ENCODE data around the gene CTSC.
"Not testable (repeated sequence)": the region's sequence is repeated elsewhere in the genome, so short reads cannot be mapped to it uniquely, and the experiment has no call there.

CTSC gene

DNA sequence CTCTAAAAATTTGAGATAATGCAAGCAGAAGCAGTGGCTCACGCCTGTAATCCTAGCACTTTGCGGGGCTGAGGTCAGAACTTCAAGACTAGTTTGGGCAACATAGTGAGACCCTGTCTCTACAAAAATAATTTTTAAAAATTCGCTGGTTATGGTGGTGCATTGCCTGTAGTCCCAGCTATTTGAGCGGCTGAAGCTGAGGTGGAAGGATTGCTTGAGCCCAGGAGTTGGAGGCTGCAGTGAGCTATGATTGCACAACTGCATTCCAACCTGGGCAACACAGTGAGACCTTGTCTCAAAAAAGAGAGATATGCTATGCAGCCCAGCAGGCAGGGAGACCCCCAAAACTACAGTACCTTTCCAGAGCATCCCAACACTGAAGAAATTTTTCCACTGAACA, 2.3 kb downstream of the CTSC start:
- H3K9me3 Mint-ChIP-seq: no peaks in the 10 kb centered on the region
- peaks cover 55% of the 10 kb centered on the region for H3K4me1 Mint-ChIP-seq
- no peak for DNase-seq (ENCODE audit: low spot score in 2 of 2)
- H3K4me3 Mint-ChIP-seq: peak overlapping the region; percentile 100
- H3K27ac Mint-ChIP-seq: peak overlapping the region; percentile 98
- H3K36me3 Mint-ChIP-seq: peaks cover 82% of the 10 kb centered on the region
- ATAC-seq: no peak

DNA sequence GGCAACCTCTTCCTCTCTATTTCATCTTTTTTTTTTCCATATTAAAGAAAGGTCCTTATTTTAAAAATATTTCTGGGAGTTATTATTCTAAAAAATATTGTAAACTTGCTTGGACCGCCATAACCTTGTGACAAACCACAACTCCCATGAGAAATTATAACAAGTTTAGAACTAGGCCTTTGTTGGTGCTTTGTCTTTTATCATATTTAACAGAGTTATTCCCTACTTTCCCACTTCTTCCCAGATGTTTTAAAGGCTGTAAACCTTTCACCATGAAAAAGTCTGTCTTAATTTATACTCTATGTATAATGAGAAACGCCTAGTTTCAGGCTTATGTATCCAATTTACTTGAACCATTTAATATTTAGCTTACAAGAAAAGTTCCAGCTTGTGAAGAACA, 3.7 kb downstream of the CTSC start:
- H3K9me3 Mint-ChIP-seq: no peaks in the 10 kb centered on the region
- no peak for ATAC-seq
- DNase-seq (ENCODE audit: low spot score in 2 of 2): no peak
- peaks cover 55% of the 10 kb centered on the region for H3K4me1 Mint-ChIP-seq
- H3K4me3 Mint-ChIP-seq: peak overlapping the region; percentile 100
- H3K36me3 Mint-ChIP-seq: peaks cover 96% of the 10 kb centered on the region
- peak overlapping the region; percentile 98 for H3K27ac Mint-ChIP-seq

DNA sequence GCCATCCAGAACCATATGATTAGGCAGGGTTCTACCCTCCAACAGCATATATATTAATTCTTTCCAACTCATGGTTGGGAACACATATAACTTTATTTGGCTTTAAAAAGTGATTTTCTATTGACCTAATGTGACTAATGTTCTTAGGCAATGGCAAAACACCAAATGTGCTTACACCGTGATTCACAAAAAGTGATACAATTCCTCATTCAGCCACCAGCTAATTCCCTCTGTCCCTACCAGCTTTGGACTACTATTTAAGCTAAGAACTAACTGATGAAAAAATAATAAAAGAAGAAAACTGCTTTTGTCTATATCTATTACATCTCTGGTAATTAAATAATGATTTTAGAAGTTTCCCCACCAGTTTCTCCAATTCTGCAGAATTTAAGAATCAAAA, 4.7 kb downstream of the CTSC start:
- ATAC-seq (no peak), DNase-seq (ENCODE audit: low spot score in 2 of 2) (no peak)
- H3K9me3 Mint-ChIP-seq: no peaks in the 10 kb centered on the region
- H3K4me3 Mint-ChIP-seq: peak overlapping the region; percentile 17
- peaks cover 100% of the 10 kb centered on the region for H3K36me3 Mint-ChIP-seq
- H3K4me1 Mint-ChIP-seq: peaks cover 48% of the 10 kb centered on the region
- no peak overlapping the region for H3K27ac Mint-ChIP-seq

DNA sequence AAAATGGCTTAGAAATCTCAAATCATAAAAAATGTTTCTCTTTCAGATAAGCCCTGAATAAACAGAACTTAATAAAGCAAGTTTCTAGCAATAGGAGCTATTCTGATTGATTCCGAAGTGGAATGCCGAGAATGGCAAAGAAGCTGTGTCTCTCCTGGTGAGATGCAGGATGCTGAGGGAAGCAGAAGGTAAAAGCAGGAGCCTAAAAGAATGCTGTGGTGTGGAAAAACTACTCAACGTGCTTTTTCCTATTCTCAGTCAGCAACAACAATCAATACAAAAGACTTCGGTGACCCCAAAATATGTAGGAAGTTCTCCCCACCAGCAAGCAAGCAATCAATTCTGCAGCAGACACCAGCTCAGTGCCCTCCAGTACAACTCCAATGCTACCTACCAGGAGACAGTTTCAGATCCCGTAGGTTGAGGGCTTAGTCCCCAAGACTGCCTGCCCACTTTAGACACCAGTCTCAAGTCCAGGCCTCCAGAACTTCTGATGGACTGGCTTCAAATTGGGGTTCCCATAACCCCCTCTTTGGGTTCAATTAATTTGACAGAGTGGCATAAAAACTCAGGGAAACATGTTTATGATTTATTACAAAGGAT, 6.6 kb downstream of the CTSC start:
- DNase-seq (ENCODE audit: low spot score in 2 of 2) (no peak), ATAC-seq (no peak)
- peak overlapping the region; percentile 7 for H3K27ac Mint-ChIP-seq
- H3K36me3 Mint-ChIP-seq: peaks cover 100% of the 10 kb centered on the region
- peaks cover 52% of the 10 kb centered on the region for H3K4me1 Mint-ChIP-seq
- no peaks in the 10 kb centered on the region for H3K9me3 Mint-ChIP-seq
- H3K4me3 Mint-ChIP-seq: peak overlapping the region; percentile 7

DNA sequence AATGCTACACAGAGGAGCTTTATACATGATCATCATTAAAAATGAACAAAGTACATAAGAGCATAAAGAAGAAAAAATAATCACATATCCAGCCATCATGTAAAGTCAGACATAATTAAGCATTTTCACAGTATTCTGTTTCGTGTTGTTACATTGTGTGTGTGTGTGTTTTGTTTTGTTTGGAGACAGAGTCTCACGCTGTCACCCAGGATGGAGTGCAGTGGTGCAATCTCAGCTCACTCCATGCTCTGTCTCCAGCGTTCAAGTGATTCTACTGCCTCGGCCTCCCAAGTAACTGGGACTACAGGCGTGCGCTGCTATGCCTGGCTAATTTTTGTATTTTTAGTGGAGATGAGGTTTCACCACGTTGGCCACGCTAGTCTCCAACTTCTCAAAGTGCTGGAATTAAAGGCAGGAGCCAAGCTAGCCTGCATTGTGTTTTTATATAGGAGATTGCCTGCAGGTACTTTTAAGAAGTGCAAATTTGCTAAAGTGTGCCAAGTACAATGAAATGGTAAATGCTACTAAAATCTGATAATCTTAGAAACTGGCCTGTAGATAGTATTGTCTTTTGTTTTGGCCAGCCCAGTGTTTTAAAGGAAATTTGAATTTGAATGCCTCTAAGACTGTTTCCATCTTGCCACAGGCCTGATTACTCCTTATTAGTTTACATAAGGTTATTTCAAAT, 7.8 kb downstream of the CTSC start:
- DNase-seq (ENCODE audit: low spot score in 2 of 2) (no peak), ATAC-seq (no peak)
- peaks cover 100% of the 10 kb centered on the region for H3K36me3 Mint-ChIP-seq
- peak overlapping the region; percentile 68 for H3K27ac Mint-ChIP-seq
- H3K9me3 Mint-ChIP-seq: no peaks in the 10 kb centered on the region
- H3K4me1 Mint-ChIP-seq: peaks cover 55% of the 10 kb centered on the region
- no peak overlapping the region for H3K4me3 Mint-ChIP-seq

DNA sequence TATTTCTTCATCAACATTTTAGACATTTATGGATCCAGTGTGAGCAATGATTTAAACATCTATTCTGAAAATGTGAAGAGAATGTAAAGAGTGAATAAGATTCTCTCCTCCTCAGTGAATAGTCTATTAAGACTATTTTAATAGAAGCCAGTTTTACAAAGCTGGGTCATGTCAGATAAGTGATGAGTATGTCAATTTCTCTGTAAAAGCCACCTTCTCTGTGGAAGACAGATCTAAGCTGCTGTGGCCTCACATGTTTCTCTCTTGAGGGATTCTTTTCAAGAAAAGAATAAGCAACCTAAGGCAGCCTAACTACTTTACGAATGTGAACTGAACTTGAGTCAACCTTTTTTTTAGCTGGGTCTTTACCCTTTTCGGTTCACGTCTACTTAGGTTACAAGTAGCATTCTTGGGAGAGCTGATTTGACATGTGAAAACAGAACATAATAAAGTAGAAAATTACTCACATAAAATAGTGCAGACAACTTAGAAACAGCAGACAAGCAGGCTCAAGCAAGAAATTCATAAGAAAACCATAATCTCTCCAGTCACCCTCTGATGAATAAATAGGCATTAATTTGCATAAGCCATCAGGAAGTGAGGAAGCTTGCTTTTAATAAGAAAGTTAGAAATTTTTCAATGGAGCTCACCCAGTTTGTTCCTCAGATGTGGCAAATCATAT, 9.9 kb downstream of the CTSC start:
- Mint-ChIP-seq H3K4me3 (no peak overlapping the region), H3K27ac (peak overlapping the region; percentile 58), H3K9me3 (no peaks in the 10 kb centered on the region), H3K36me3 (peaks cover 100% of the 10 kb centered on the region), H3K4me1 (peaks cover 70% of the 10 kb centered on the region)
- no peak for DNase-seq (ENCODE audit: low spot score in 2 of 2)
- ATAC-seq: peak; percentile 67

DNA sequence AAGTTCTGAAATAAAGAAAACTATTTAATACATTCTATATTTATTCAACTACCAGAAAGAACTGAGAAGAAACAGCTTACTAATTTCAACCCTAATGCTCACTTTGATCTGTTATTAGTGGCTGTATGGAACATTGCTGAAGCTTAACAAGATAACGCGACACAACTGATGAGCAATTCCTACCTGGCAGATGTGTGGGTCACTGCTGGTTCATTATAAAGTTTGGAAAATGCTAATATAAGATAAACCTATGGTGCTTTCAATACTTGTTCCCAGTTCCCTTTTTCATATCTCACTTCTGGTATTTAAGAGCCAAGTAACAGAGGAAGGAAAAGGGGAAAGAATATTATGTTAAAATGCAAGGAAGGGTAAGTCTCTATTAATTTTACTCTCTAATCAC, 10.5 kb downstream of the CTSC start:
- Mint-ChIP-seq H3K36me3 (peaks cover 100% of the 10 kb centered on the region), H3K9me3 (no peaks in the 10 kb centered on the region), H3K27ac (peak overlapping the region; percentile 58), H3K4me1 (peaks cover 75% of the 10 kb centered on the region), H3K4me3 (no peak overlapping the region)
- no peak for DNase-seq (ENCODE audit: low spot score in 2 of 2)
- ATAC-seq: peak; percentile 58

DNA sequence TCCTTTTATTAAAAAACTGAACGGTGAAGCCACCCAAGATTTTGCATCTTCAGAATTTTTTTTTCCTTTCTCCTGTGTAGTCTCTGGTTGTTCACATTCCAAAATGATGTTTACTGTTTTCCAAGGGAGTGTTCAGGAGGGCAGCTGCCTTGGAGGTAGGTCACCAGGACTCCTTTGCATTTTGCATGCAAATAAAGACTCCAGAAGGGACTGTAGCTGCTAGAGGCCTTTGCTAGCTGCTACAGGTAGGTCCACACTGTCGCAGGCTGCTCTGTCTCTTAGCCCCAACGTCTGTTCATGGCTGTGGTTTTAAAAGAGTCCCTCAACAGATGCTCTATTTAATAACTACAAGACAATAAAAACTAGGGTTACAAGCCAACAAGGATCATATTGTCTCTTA, 11.4 kb downstream of the CTSC start:
- Mint-ChIP-seq H3K27ac (peak overlapping the region; percentile 58), H3K4me1 (peaks cover 75% of the 10 kb centered on the region), H3K4me3 (no peak overlapping the region), H3K9me3 (no peaks in the 10 kb centered on the region), H3K36me3 (peaks cover 100% of the 10 kb centered on the region)
- ATAC-seq: no peak
- no peak for DNase-seq (ENCODE audit: low spot score in 2 of 2)

DNA sequence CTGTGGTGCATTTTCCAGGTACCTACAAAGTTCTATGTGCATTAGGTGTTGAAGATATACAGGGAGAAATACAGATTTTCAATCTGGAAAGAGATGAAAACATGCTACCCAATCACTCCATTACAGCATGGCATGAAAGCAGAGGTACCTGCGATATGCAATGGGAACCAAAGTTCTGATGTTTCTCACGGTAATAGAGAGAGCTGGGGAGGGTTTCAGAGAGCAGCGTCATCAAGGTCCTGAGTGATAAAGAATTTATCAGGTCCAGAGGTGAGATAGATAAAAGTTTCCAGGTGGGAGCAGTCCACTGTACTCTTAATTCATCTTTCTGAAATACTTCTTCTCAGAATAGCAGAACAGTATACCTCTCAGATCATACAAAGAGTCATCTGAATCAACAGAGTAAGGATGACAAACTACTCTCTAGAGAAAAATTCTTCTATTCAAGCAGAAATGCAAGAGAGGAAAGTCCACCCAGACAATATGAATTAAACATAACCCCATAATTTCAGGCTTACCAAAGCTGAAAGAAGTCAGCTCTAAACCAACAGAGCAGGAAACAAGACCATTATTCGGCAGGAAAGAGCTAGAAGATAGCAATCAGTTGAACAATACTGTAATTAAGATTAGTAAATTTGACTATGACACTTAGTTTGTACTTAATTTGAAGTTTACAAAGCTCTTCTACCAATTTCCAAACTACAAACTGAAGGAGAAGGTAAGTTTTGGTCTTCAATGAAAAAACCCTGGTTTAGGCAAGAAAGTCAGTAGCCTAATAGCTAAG, 12.8 kb downstream of the CTSC start:
- no peak for DNase-seq (ENCODE audit: low spot score in 2 of 2)
- Mint-ChIP-seq H3K4me3 (peak overlapping the region; percentile 41), H3K27ac (peak overlapping the region; percentile 58)

DNA sequence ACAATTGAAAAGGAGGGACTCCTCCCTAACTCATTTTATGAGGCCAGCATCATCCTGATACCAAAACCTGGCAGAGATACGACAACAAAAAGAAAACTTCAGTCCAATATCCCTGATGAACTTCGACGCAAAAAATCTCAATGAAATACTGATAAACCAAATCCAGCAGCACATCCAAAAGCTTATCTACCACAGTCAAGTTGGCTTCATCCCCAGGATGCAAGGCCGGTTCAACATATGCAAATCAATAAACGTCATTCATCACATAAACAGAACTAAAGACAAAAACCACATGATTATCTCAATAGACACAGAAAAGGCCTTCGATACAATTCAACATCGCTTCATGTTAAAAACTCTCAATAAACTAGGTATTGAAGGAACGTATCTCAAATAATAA, 14.7 kb downstream of the CTSC start:
- H3K36me3 Mint-ChIP-seq: peaks cover 83% of the 10 kb centered on the region
- H3K27ac Mint-ChIP-seq: peak overlapping the region; percentile 73

More for the DNA sequence above, 12.8 kb downstream of the CTSC start:
- Mint-ChIP-seq H3K9me3 (no peaks in the 10 kb centered on the region), H3K36me3 (peaks cover 94% of the 10 kb centered on the region), H3K4me1 (peaks cover 77% of the 10 kb centered on the region)
- peak; percentile 46 for ATAC-seq

DNA sequence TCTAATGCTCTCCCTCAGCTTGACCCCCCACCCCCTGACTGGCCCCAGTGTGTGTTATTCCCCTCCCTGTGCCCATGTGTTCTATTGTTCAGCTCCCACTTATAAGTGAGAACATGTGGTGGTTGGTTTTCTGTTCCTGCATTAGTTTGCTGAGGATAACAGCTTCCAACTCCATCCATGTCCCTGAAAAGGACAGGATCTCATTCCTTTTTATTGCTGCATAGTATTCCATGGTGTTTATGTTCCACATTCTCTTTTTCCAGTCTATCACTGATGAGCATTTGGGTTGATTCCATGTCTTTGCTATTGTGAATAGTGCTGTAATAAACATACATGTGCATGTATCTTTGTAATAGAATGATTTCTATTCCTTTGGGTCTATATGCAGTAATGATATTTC, 16.1 kb downstream of the CTSC start:
- H3K4me3 Mint-ChIP-seq; ATAC-seq; H3K27ac Mint-ChIP-seq; H3K9me3 Mint-ChIP-seq; DNase-seq (ENCODE audit: low spot score in 2 of 2): not testable (repeated sequence)
- H3K36me3 Mint-ChIP-seq: peaks cover 81% of the 10 kb centered on the region
- H3K4me1 Mint-ChIP-seq: peaks cover 60% of the 10 kb centered on the region

More for the DNA sequence above, 14.7 kb downstream of the CTSC start:
- DNase-seq (ENCODE audit: low spot score in 2 of 2); ATAC-seq; H3K9me3 Mint-ChIP-seq; H3K4me3 Mint-ChIP-seq: not testable (repeated sequence)
- H3K4me1 Mint-ChIP-seq: peaks cover 65% of the 10 kb centered on the region

DNA sequence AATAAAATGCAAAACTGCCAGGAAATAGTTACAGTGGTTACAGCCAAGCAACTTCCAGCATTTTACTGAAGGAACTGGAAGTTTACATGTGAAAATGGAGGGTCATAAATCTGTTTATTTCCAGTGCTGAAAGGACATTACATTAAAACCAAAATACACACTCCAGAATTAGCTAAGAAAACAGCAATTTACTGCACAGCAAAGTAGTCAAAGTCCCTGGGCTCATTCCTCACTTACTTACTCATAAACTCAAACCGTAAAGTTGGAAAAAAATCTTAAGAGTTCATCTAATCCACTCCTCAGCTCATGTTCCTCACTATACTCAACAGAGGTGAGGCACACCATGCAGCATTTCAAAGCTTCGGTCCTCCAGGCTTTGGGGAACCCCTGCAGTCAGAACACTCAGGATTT, 17.4 kb downstream of the CTSC start:
- ATAC-seq (no peak), DNase-seq (ENCODE audit: low spot score in 2 of 2) (no peak)
- Mint-ChIP-seq H3K4me1 (peaks cover 58% of the 10 kb centered on the region), H3K27ac (peak overlapping the region; percentile 11), H3K36me3 (peaks cover 80% of the 10 kb centered on the region), H3K4me3 (no peak overlapping the region), H3K9me3 (no peaks in the 10 kb centered on the region)

DNA sequence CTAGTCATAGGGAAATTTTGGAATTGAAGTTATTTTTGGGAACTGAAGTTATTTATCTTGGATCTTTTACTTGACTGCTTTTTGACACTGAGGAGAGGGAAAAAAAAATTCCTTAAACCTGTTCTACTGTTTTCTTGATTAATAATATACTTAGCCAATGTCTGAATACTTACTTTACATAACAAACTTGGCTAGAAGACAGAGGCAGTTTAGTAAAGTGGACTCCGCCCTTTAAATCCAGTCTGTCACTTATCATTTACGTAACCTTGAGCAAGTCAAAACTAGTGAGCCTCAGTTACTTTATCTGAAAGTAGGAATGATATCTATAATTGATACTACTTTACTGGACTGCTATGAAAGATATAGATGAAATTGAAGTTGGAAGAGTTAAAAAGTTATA, 19.5 kb downstream of the CTSC start:
- Mint-ChIP-seq H3K4me1 (peaks cover 53% of the 10 kb centered on the region), H3K36me3 (peaks cover 75% of the 10 kb centered on the region), H3K4me3 (no peak overlapping the region), H3K9me3 (no peaks in the 10 kb centered on the region), H3K27ac (no peak overlapping the region)
- ATAC-seq (no peak), DNase-seq (ENCODE audit: low spot score in 2 of 2) (no peak)

DNA sequence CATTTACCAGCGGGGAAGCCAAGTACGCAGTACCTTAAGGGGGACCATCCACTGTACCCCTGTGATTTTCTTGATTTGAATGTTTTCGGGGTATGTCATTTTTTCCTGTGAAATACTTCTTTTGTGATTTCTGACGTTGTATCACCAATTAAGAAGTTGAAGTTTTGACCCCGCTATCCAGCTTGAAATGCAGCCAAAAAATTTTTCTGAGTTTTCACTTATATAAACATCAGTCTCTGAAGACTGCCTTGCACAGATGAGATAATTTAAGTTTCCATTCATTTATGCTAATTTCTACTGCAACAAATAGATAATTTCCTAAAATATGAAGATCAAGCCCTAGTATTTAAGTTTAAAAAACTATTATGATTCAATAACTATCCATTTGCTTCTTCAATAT, 20.0 kb downstream of the CTSC start:
- H3K9me3 Mint-ChIP-seq: no peaks in the 10 kb centered on the region
- H3K27ac Mint-ChIP-seq: no peak overlapping the region
- DNase-seq (ENCODE audit: low spot score in 2 of 2): no peak
- no peak overlapping the region for H3K4me3 Mint-ChIP-seq
- ATAC-seq: no peak
- peaks cover 53% of the 10 kb centered on the region for H3K4me1 Mint-ChIP-seq
- peaks cover 75% of the 10 kb centered on the region for H3K36me3 Mint-ChIP-seq

DNA sequence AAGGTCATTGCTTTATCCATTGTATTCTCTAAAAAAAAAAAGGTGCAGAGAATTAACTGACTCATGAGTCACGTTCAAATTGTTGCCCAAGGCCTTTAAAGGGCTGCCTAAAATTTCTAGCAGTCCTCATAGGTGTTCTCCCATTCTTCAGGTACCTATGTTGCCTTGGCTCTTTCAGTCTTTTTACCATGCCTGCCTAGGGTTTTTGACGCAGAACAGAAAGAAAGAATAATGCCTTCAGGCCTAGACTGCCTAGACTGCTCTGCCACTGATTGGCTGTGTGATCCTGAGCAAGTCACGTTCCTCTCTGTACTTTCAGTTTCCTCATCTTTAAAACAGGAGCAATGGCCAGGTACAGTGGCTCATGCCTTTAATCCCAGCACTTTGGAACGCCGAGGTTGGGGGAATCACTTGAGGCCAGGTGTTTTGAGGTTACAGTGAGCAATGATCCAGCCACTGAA, 21.5 kb downstream of the CTSC start:
- Mint-ChIP-seq H3K36me3 (peaks cover 74% of the 10 kb centered on the region), H3K4me1 (peaks cover 49% of the 10 kb centered on the region), H3K27ac (no peak overlapping the region), H3K4me3 (no peak overlapping the region), H3K9me3 (no peaks in the 10 kb centered on the region)
- DNase-seq (ENCODE audit: low spot score in 2 of 2) (no peak), ATAC-seq (no peak)

All from stimulated activated effector memory CD8-positive, alpha-beta T cell treated with anti-CD3 and anti-CD28 coated beads, Interleukin-12 subunit alpha, Interleukin-12 subunit beta, amount 100 ng/mL, for 72 hours (primary cell).